HEK293T (cell line): Measurements from ENCODE around the gene METTL9.

Experiments
- BHLHE40 ChIP-seq: fragments of 450-650 bp; IDR thresholded peaks from 2 replicates; pipeline ENCODE4 v1.6.1; 2016; ENCODE audit warnings: mild to moderate bottlenecking, moderate library complexity, borderline replicate concordance
- FOXA1 ChIP-seq: fragments of 450-650 bp; IDR thresholded peaks from 2 replicates; pipeline ENCODE4 v1.6.1; 2016; ENCODE audit warnings: mild to moderate bottlenecking
- NFRKB ChIP-seq: fragments of 450-650 bp; IDR thresholded peaks from 2 replicates; pipeline ENCODE4 v1.6.1; 2016; ENCODE audit warnings: mild to moderate bottlenecking, moderate library complexity
- SP1 ChIP-seq: fragments of 450-650 bp; IDR thresholded peaks from 2 replicates; pipeline ENCODE4 v1.6.1; 2017
- TARDBP ChIP-seq: fragments of 450-650 bp; IDR thresholded peaks from 2 replicates; pipeline ENCODE4 v1.6.1; 2016
- ZNF384 ChIP-seq: fragments of 450-650 bp; IDR thresholded peaks from 2 replicates; pipeline ENCODE4 v1.6.1; 2016

DNA sequence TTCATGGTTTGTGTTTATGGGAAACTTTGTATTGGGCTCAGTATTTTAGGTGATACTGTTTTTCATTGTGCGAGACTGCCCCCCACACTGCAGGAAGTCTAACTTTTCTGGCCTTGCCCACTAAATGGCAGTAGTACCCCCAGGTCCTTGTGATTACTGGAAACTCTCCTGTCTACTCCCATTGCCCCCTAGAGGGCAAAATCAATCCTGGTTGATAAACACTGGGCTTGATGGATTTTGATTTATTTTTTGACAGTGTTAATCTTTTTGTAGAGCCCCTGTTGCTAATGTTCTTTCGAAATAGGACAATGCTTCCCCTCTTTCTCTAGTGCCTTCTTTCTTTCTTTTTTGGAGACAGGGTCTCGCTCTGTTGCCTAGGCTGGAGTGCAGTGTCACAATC, 15.5 kb downstream of the METTL9 start:
- TF ChIP-seq FOXA1 (no peak), BHLHE40 (no peak), TARDBP (no peak), SP1 (no peak), NFRKB (no peak), ZNF384 (no peak)
